DOHH2 (cell line): Measurements from ENCODE around the gene RFXANK.
"Not testable (repeated sequence)": the region's sequence is repeated elsewhere in the genome, so short reads cannot be mapped to it uniquely, and the experiment has no call there.

ENCODE experiments used
- H3F3A ChIP-seq: fragments of 200-600 bp; sonication (generic), shearing (Covaris generic); 2 replicates; pipeline ENCODE4 v1.6.0; 2016; ENCODE audit warnings: antibody characterized with exemption, mild to moderate bottlenecking; ENCODE audit not compliant: control insufficient read depth, insufficient read depth
- H3K27ac ChIP-seq: fragments of 200-600 bp; sonication (generic); 2 replicates; pipeline ENCODE4 v1.5.1; 2014; ENCODE audit warnings: low read depth, mild to moderate bottlenecking, low read length, moderate library complexity
- H3K27me3 ChIP-seq: fragments of 200-600 bp; sonication (generic); 2 replicates; pipeline ENCODE4 v1.6.1; 2014; ENCODE audit warnings: mild to moderate bottlenecking, low read length, mixed read lengths; ENCODE audit not compliant: control insufficient read depth
- H3K36me3 ChIP-seq: fragments of 200-600 bp; sonication (generic); 2 replicates; pipeline ENCODE4 v1.6.1; 2014; ENCODE audit warnings: mild to moderate bottlenecking, low read length, moderate library complexity, mixed read lengths; ENCODE audit not compliant: control insufficient read depth
- H3K4me1 ChIP-seq: fragments of 200-600 bp; sonication (generic); 2 replicates; pipeline ENCODE4 v1.6.1; 2014; ENCODE audit warnings: mild to moderate bottlenecking, low read length, mixed read lengths; ENCODE audit not compliant: control insufficient read depth
- H3K4me2 ChIP-seq: fragments of 200-600 bp; sonication (generic); 2 replicates; pipeline ENCODE4 v1.6.0; 2014; ENCODE audit warnings: mild to moderate bottlenecking, low read length, moderate library complexity
- H3K4me3 ChIP-seq: fragments of 200-600 bp; sonication (generic); 2 replicates; pipeline ENCODE4 v1.5.1; 2014; ENCODE audit warnings: mild to moderate bottlenecking, low read length, mixed read lengths
- H3K79me2 ChIP-seq: fragments of 200-600 bp; sonication (generic); 2 replicates; pipeline ENCODE4 v1.6.1; 2014; ENCODE audit warnings: mild to moderate bottlenecking, low read length, mixed read lengths; ENCODE audit not compliant: control insufficient read depth
- H3K9me2 ChIP-seq: fragments of 200-600 bp; sonication (generic); replicated peaks from 2 replicates; pipeline ENCODE4 v1.6.1; 2014; ENCODE audit warnings: mild to moderate bottlenecking, low read length, mixed read lengths; ENCODE audit not compliant: control insufficient read depth
- H3K9me3 ChIP-seq: fragments of 200-600 bp; sonication (generic); 2 replicates; pipeline ENCODE4 v1.6.1; 2014; ENCODE audit warnings: antibody characterized with exemption, low read length, mixed read lengths; ENCODE audit not compliant: control insufficient read depth, insufficient read depth
- H4K20me1 ChIP-seq: fragments of 200-600 bp; sonication (generic); 2 replicates; pipeline ENCODE4 v1.6.0; 2014; ENCODE audit warnings: low read depth, mild to moderate bottlenecking, antibody characterized with exemption, low read length, moderate library complexity; ENCODE audit not compliant: control insufficient read depth, insufficient read depth
- CTCF ChIP-seq: fragments of 200-600 bp; sonication (generic); IDR thresholded peaks from one replicate; pipeline ENCODE4 v1.5.1; 2014; ENCODE audit warnings: antibody characterized with exemption, mild to moderate bottlenecking, low read depth, low read length; ENCODE audit not compliant: poor library complexity, severe bottlenecking
- EZH2phosphoT487 ChIP-seq: fragments of 200-600 bp; sonication (generic); IDR thresholded peaks from 2 replicates; pipeline ENCODE4 v1.6.1; 2017; ENCODE audit warnings: borderline replicate concordance, mild to moderate bottlenecking, antibody characterized with exemption, low read length, moderate library complexity, mixed read lengths

RFXANK gene

DNA sequence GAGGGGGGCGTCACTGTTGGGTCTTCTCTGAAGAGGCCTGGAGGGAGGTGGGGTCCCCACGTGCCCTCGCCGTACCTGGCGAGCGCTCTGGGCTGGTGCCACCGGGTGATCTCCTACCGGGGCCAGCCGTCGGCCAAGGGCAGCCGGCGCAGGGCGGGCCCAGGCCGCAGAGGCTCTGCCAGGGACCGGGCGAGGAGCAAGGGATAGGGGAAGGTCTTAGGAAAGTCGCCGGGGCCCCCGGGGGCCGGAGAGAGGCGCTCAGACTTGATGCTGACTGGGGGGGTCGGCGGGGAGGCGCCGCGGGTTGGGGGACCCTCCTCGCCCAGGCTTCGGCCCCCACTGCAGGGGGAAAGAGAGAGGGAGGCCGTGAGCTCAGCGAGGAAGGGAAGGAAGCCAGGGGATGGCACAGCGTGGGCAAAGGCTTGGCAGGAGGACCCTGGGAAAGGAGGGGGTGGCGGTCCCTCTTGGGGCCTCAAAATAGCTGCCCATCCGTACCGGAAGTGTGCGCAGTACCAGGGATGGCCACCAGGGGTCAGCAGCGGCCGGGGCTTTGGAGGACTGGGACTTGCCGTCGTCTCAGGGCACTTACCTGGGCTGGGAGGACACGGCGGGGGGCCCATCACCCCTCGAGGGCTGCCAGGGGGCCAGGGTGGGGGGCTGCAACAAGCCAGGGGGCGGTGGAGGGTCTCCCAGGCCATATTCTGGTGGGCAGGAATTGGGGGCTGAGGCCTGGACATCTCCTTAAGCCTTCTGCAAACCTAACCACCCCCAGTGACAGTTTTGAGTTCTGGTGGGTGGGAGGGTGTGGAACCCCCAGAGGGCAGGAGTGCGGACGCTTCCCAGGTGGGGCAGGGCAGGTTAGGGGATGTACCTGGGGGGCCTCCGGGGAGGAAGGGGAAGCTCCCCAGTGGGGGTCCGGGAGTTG, 46.1 kb upstream of the RFXANK start:
- peaks cover 8% of the 10 kb centered on the region for H3K79me2 ChIP-seq
- H3K36me3 ChIP-seq, result peaks cover 63% of the 10 kb centered on the region
- H3F3A ChIP-seq, result peaks cover 56% of the 10 kb centered on the region
- peaks cover 5% of the 10 kb centered on the region; the same call in 1 of the 2 replicates for H4K20me1 ChIP-seq
- no peaks in the 10 kb centered on the region for H3K9me3 ChIP-seq
- H3K4me2 ChIP-seq, result peak overlapping the region; percentile 50
- H3K4me1 ChIP-seq, result peaks cover 71% of the 10 kb centered on the region
- no peaks in the 10 kb centered on the region for H3K27me3 ChIP-seq
- no peaks in the 10 kb centered on the region for H3K9me2 ChIP-seq
- TF ChIP-seq EZH2phosphoT487 (no peak), CTCF (peak; percentile 84)
- peak overlapping the region; percentile 78 for H3K27ac ChIP-seq
- peak overlapping the region; percentile 24; the same call in 1 of the 2 replicates for H3K4me3 ChIP-seq

- H3K27ac ChIP-seq, result peak overlapping the region; percentile 34; the same call in 1 of the 2 replicates
- peaks cover 71% of the 10 kb centered on the region for H3K36me3 ChIP-seq
- H3K27me3 ChIP-seq, result no peaks in the 10 kb centered on the region
- peaks cover 15% of the 10 kb centered on the region for H3K79me2 ChIP-seq
- peaks cover 6% of the 10 kb centered on the region; the same call in 1 of the 2 replicates for H4K20me1 ChIP-seq
- TF ChIP-seq EZH2phosphoT487 (no peak), CTCF (no peak)
- no peaks in the 10 kb centered on the region for H3K9me2 ChIP-seq
- H3K4me1 ChIP-seq, result peaks cover 78% of the 10 kb centered on the region
- peaks cover 59% of the 10 kb centered on the region for H3F3A ChIP-seq
- H3K4me2 ChIP-seq, result peak overlapping the region; percentile 50
- H3K9me3 ChIP-seq, result no peaks in the 10 kb centered on the region
- no peak overlapping the region for H3K4me3 ChIP-seq
Measured at GRCh38 chr19:19146865-19147264, 45.2 kb upstream of the RFXANK start.

GRCh38 chr19:19147344-19147743, 44.7 kb upstream of the RFXANK start:
- TF ChIP-seq CTCF, result no peak
- no peak for TF ChIP-seq EZH2phosphoT487
- H3F3A ChIP-seq, result peaks cover 54% of the 10 kb centered on the region
- H3K4me3 ChIP-seq, result no peak overlapping the region
- no peaks in the 10 kb centered on the region for H3K9me2 ChIP-seq
- no peak overlapping the region for H3K4me2 ChIP-seq
- peaks cover 6% of the 10 kb centered on the region; the same call in 1 of the 2 replicates for H4K20me1 ChIP-seq
- H3K79me2 ChIP-seq, result peaks cover 16% of the 10 kb centered on the region
- H3K27ac ChIP-seq, result no peak overlapping the region
- peaks cover 71% of the 10 kb centered on the region for H3K36me3 ChIP-seq
- H3K9me3 ChIP-seq, result no peaks in the 10 kb centered on the region
- peaks cover 78% of the 10 kb centered on the region for H3K4me1 ChIP-seq
- no peaks in the 10 kb centered on the region for H3K27me3 ChIP-seq

DNA sequence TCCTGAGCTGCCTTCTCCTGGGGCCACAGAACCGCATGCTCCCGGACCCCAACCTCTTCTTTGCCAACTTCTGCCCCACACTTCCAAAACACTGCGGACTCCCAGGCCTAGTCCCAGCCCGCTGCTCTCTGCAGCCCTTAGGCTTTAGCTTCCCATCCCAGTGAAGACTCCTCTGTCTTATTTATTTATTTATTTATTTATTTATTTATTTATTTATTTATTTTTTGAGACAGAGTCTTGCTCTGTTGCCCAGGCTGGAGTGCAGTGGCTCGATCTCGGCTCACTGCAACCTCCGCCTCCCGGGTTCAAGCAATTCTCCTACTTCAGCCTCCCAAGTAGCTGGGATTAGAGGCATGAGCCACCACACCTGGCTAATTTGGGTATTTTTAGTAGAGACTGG, 43.6 kb upstream of the RFXANK start:
- H3K4me2 ChIP-seq, H3K9me3 ChIP-seq, H3K27ac ChIP-seq, H3K9me2 ChIP-seq, H4K20me1 ChIP-seq, H3K4me3 ChIP-seq, H3K27me3 ChIP-seq: not testable (repeated sequence)
- Histone ChIP-seq H3K36me3 (peaks cover 77% of the 10 kb centered on the region), H3F3A (peaks cover 53% of the 10 kb centered on the region), H3K4me1 (peaks cover 84% of the 10 kb centered on the region), H3K79me2 (peaks cover 27% of the 10 kb centered on the region)
